Endothelial cell of umbilical vein (primary cell): ENCODE data around the gene BLACAT1. TPM values are rescaled to one million over a fixed set of nuclear protein-coding genes. Genes with fewer than 3 reads are reported as not detected.

Source experiments
- BruUV-seq: library from RNA; stranded (reverse); fragments of 400-500 nt; replicated peaks from 2 replicates; lab custom pipeline; 2021; lab: Mats Ljungman, UMichigan
- CTCF ChIA-PET: fragments of 300-600, 350-600 bp; sonication (Branson Sonifier 250); formaldehyde crosslinking; loops from one replicate; lab custom pipeline; 2021; ENCODE audit warnings: antibody characterized with exemption, inconsistent platforms; lab: Charles Lee
- POLR2A ChIA-PET: fragments of 300-600, 350-600 bp; sonication (Branson Sonifier 250); formaldehyde crosslinking; loops from one replicate; lab custom pipeline; 2021; ENCODE audit warnings: antibody characterized with exemption, inconsistent platforms; lab: Charles Lee
- DNase-seq: peaks from one replicate; pipeline ENCODE4 v3.0.0-alpha.2; 2011; ENCODE audit warnings: low read depth, low spot score
- FAIRE-seq: peaks from 2 replicates; lab custom pipeline; 2011; peaks lifted over from hg19 to GRCh38; lab: Jason Lieb, UNC
- H2AFZ ChIP-seq: 2 replicates; pipeline ENCODE4 v1.6.0; 2012; ENCODE audit warnings: low read depth, low read length, control low read depth, inconsistent platforms
- H3K27ac ChIP-seq: 2 replicates; pipeline ENCODE4 v1.5.1; 2011; ENCODE audit warnings: low read depth, mild to moderate bottlenecking, control low read depth, low read length, moderate library complexity; ENCODE audit not compliant: insufficient read depth
- H3K27me3 ChIP-seq, 2 experiments: 2 replicates each; pipeline versions ENCODE4 v1.6.0 to v1.6.1; 2011; ENCODE audit warnings: low read length in 2 of 2, mixed read lengths in 1 of 2; ENCODE audit not compliant: control insufficient read depth in 2 of 2, insufficient read depth in 2 of 2
- H3K36me3 ChIP-seq, 2 experiments: 2 replicates in 1 of 2; 3 replicates in 1 of 2; pipeline ENCODE4 v1.5.1; 2011; ENCODE audit warnings: low read length in 2 of 2, mild to moderate bottlenecking in 1 of 2, moderate library complexity in 1 of 2; ENCODE audit not compliant: control insufficient read depth in 2 of 2, insufficient read depth in 2 of 2; ENCODE audit errors: extremely low read depth in 1 of 2
- H3K4me1 ChIP-seq: 3 replicates; pipeline ENCODE4 v1.5.1; 2011; ENCODE audit warnings: mild to moderate bottlenecking, low read length; ENCODE audit not compliant: control insufficient read depth, insufficient read depth; ENCODE audit errors: extremely low read depth
- H3K4me2 ChIP-seq: 2 replicates; pipeline ENCODE4 v1.6.1; 2011; ENCODE audit warnings: low read length, control low read depth, mixed read lengths; ENCODE audit not compliant: insufficient read depth
- H3K4me3 ChIP-seq, 3 experiments: fragments of 200-600 bp in 1 of 3; sonication (generic), shearing (Covaris generic) in 1 of 3; replicated peaks in 1 of 3; 2 replicates each; pipeline ENCODE4 v1.5.1; 2011 to 2016; ENCODE audit warnings: control low read depth in 3 of 3, low read length in 3 of 3, mild to moderate bottlenecking in 2 of 3, inconsistent platforms in 1 of 3, low read depth in 1 of 3, moderate library complexity in 1 of 3; ENCODE audit not compliant: insufficient read depth in 1 of 3
- H3K79me2 ChIP-seq: 2 replicates; pipeline ENCODE4 v1.6.0; 2012; ENCODE audit warnings: low read length, inconsistent platforms; ENCODE audit not compliant: control insufficient read depth, insufficient read depth
- H3K9ac ChIP-seq: replicated peaks from 2 replicates; pipeline ENCODE3; 2011; ENCODE audit warnings: low read length, control low read depth; ENCODE audit not compliant: insufficient read depth; ENCODE audit errors: extremely low read depth
- H3K9me1 ChIP-seq: replicated peaks from 3 replicates; pipeline ENCODE4 v1.6.0; 2011; ENCODE audit warnings: mild to moderate bottlenecking, low read length; ENCODE audit not compliant: control insufficient read depth, insufficient read depth; ENCODE audit errors: extremely low read depth
- H3K9me3 ChIP-seq: replicated peaks from 2 replicates; pipeline ENCODE4 v1.5.1; 2012; ENCODE audit warnings: low read length, inconsistent platforms; ENCODE audit not compliant: control insufficient read depth, insufficient read depth
- H4K20me1 ChIP-seq: replicated peaks from 2 replicates; pipeline ENCODE3; 2011; ENCODE audit warnings: mild to moderate bottlenecking, low read length; ENCODE audit not compliant: control insufficient read depth, insufficient read depth; ENCODE audit errors: extremely low read depth
- CTCF ChIP-seq, 2 donors: IDR thresholded peaks; 1 replicate in 1 of 2; 2 replicates in 1 of 2; pipeline ENCODE4 v1.5.1; 2011; ENCODE audit warnings: low read length in 2 of 2, mild to moderate bottlenecking in 2 of 2, moderate library complexity in 2 of 2, control low read depth in 1 of 2, inconsistent platforms in 1 of 2, low read depth in 1 of 2; ENCODE audit not compliant: insufficient read depth in 1 of 2; ENCODE audit errors: extremely low read depth in 1 of 2
- EZH2 ChIP-seq: IDR thresholded peaks from 2 replicates; pipeline ENCODE4 v1.6.1; 2012; ENCODE audit warnings: borderline replicate concordance, low read depth, mild to moderate bottlenecking, moderate library complexity, low read length, inconsistent platforms; ENCODE audit not compliant: severe bottlenecking
- FOS ChIP-seq: IDR thresholded peaks from 2 replicates; pipeline ENCODE4 v1.6.1; 2011; ENCODE audit warnings: mild to moderate bottlenecking, low read length, moderate library complexity, borderline replicate concordance; ENCODE audit not compliant: insufficient read depth
- GATA2 ChIP-seq: IDR thresholded peaks from 2 replicates; pipeline ENCODE4 v1.7.0; 2011; ENCODE audit warnings: low read depth, mild to moderate bottlenecking, moderate library complexity, mixed read lengths, low read length; ENCODE audit not compliant: insufficient read length, insufficient read depth
- JUN ChIP-seq: IDR thresholded peaks from 2 replicates; pipeline ENCODE4 v1.6.1; 2011; ENCODE audit warnings: borderline replicate concordance, low read depth; ENCODE audit not compliant: insufficient read length, insufficient read depth
- MAX ChIP-seq: IDR thresholded peaks from 2 replicates; pipeline ENCODE4 v1.6.1; 2011; ENCODE audit not compliant: insufficient read depth, insufficient read length
- MYC ChIP-seq: IDR thresholded peaks from one replicate; pipeline ENCODE4 v1.6.1; 2011; ENCODE audit warnings: mild to moderate bottlenecking, low read depth, low read length
- POLR2A ChIP-seq: IDR thresholded peaks from 2 replicates; pipeline ENCODE4 v1.6.1; 2012; ENCODE audit warnings: low read depth, mild to moderate bottlenecking, control low read depth, low read length
- POLR2AphosphoS5 ChIP-seq: IDR thresholded peaks from 2 replicates; pipeline ENCODE4 v1.6.1; 2012; ENCODE audit warnings: low read depth, mild to moderate bottlenecking, control low read depth, low read length, moderate library complexity; ENCODE audit not compliant: insufficient read depth
- dilution Hi-C: fragments of 300-500 bp; cut with MboI; formaldehyde crosslinking; loops from one replicate; pipeline ENCODE4 v1.15.0; 2019; ENCODE audit warnings: low sequenced_read_pairs; ENCODE audit not compliant: extremely low pct_ligation_motif_present
- intact Hi-C: fragments of 100-400 bp; cut with micrococcal nuclease; formaldehyde crosslinking; loops from one replicate; pipeline ENCODE4 v1.10.0; 2022
- polyA plus RNA-seq, 4 experiments: library from polyadenylated mRNA; depleted of rRNA in 3 of 4; stranded (reverse) in 3 of 4; unstranded in 1 of 4; fragments of >200 nt; gene quantifications; 2 replicates each; pipeline versions ENCODE4 v1.2.1 to v1.2.3, GENCODE V29; 2011 to 2012; ENCODE audit warnings: missing spikeins in 1 of 4
- total RNA-seq: library from RNA; stranded (reverse); gene quantifications from 2 replicates; pipeline ENCODE4 v1.2.3, GENCODE V29; 2021

BLACAT1 gene
- total and polyA plus RNA-seq, 2 donors (not counting 3 experiments of a cell fraction or from before 2014, with no cell fraction given), result not detected

DNA sequence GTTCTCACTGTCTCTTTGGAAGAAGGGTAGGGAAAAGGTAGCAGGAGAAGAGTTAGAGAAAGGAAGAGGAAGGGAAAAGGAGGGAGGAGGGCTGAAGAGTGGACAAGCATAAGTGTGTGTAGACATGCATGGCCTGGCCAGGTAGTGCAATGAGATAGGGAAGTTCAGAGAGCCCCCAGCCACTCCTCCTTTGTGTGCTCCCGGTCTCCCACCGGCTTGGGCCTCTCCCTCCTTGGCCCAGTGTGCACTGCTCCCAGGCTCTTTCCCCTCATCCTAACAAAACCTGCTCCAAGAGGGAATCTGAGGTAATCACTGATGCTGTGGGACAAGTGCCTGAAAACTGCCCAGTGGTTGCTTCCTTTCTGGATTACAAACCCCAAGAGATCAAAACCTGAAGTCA lies 23.7 kb downstream of the BLACAT1 start:
- Histone ChIP-seq H3K9ac (no peak overlapping the region), H3K27ac (no peak overlapping the region), H3K36me3 (no peaks in the 10 kb centered on the region), H4K20me1 (no peaks in the 10 kb centered on the region), H3K27me3 (peaks cover 10 to 18% of the 10 kb centered on the region in 2 experiments), H3K9me3 (no peaks in the 10 kb centered on the region), H2AFZ (no peak overlapping the region), H3K79me2 (no peaks in the 10 kb centered on the region), H3K4me2 (no peak overlapping the region), H3K4me3 (no peak overlapping the region), H3K9me1 (no peaks in the 10 kb centered on the region), H3K4me1 (peaks cover 2% of the 10 kb centered on the region)
- ChIA-PET POLR2A (no interaction called here), CTCF (interaction anchor here (1.7 to 3.0 kb wide), 3 partner anchors 16 to 78 kb away, joined by 6 to 16 read pairs (median 10); no protein-coding TSS in a partner anchor)
- dilution Hi-C loops (no loop called here), intact Hi-C loops (no loop called here)
- no peak for TF ChIP-seq EZH2
- TF ChIP-seq CTCF (IDR thresholded peaks at IDR 0.05; ENCODE audit: extremely low read depth in 1 of 2, insufficient read depth in 1 of 2, low read depth in 1 of 2, low read length in 2 of 2), result no peak
- TF ChIP-seq FOS, result no peak
- TF ChIP-seq GATA2, result no peak
- TF ChIP-seq POLR2A, result no peak
- no peak for TF ChIP-seq MYC
- no peak for TF ChIP-seq POLR2AphosphoS5
- no peak for TF ChIP-seq JUN
- TF ChIP-seq MAX, result no peak
- DNase-seq (no peak), FAIRE-seq (no peak)
- no TSS peak for BruUV-seq
